CD14-positive monocyte (primary cell): ENCODE data around the gene TRIOBP. TPM values are rescaled to one million over a fixed set of nuclear protein-coding genes. Genes with fewer than 3 reads are reported as not detected.

Experiments used
- polyA plus RNA-seq, 3 donors: library from polyadenylated mRNA; depleted of rRNA in 1 of 3; unstranded in 2 of 3; stranded (reverse) in 1 of 3; fragments of 300-500 nt in 2 of 3; fragments of >200 nt in 1 of 3; fragmentation: Illumina TruSeq in 2 of 3; gene quantifications; 1 replicate in 2 of 3; 2 replicates in 1 of 3; pipeline ENCODE4 v1.2.3, GENCODE V29; 2012 to 2021
- small RNA-seq: library from RNA; depleted of rRNA; stranded (forward); fragments of <200 nt; gene quantifications from one replicate; pipeline ENCODE3, GENCODE V24; 2012; ENCODE audit warnings: low read depth; ENCODE audit not compliant: insufficient read length

TRIOBP gene
- polyA plus RNA-seq, 3 donors, result 43.0 to 46.6 (median 44.7) TPM

Small RNA genes within 50 kb of the gene (small RNA-seq; reads per million reads assigned to genes)
- gene RN7SL385P, result not detected

Other genes with a start within 250 kb of the TRIOBP start
- 100 to 1,000 TPM in 2 of 3 donors, 10 to 100 TPM in 1; 84.1 to 196 (median 181) TPM for gene MFNG, start 210.7 kb upstream of the TRIOBP start, polyA plus RNA-seq
- gene CARD10, start 177.6 kb upstream of the TRIOBP start, polyA plus RNA-seq, result under 1 TPM in 1 of 3 donors, not detected in 2; 0.03 TPM
- 10 to 100 TPM in 1 of 3 donors, 1 to 10 TPM in 2; 5.9 to 13.2 (median 8.5) TPM for gene CDC42EP1, start 136.6 kb upstream of the TRIOBP start, polyA plus RNA-seq
- gene LGALS2, start 117.0 kb upstream of the TRIOBP start, polyA plus RNA-seq, result 100 to 1,000 TPM; 654 to 878 (median 865) TPM
- 10 to 100 TPM; 19.8 to 91.0 (median 24.8) TPM for gene GGA1, start 88.2 kb upstream of the TRIOBP start, polyA plus RNA-seq
- 100 to 1,000 TPM in 1 of 3 donors, 10 to 100 TPM in 2; 20.0 to 214 (median 20.0) TPM for gene SH3BP1, start 57.4 kb upstream of the TRIOBP start, polyA plus RNA-seq
- 1 to 10 TPM; 1.0 to 4.7 (median 4.3) TPM for gene PDXP, start 38.3 kb upstream of the TRIOBP start, polyA plus RNA-seq
- gene LGALS1, start 21.4 kb upstream of the TRIOBP start, polyA plus RNA-seq, result 1,000 to 10,000 TPM; 1,719 to 2,320 (median 1,844) TPM
- gene NOL12, start 10.7 kb upstream of the TRIOBP start, polyA plus RNA-seq, result 10 to 100 TPM; 47.3 to 52.0 (median 49.2) TPM
- 1 to 10 TPM in 2 of 3 donors, under 1 TPM in 1; 0.56 to 1.9 (median 1.1) TPM for gene GCAT, start 110.9 kb downstream of the TRIOBP start, polyA plus RNA-seq
- not detected for gene GALR3, start 126.3 kb downstream of the TRIOBP start, polyA plus RNA-seq
- gene ANKRD54, start 147.3 kb downstream of the TRIOBP start, polyA plus RNA-seq, result 10 to 100 TPM in 1 of 3 donors, 1 to 10 TPM in 2; 7.4 to 20.6 (median 9.5) TPM
- gene EIF3L, start 152.4 kb downstream of the TRIOBP start, polyA plus RNA-seq, result 100 to 1,000 TPM; 209 to 503 (median 246) TPM
- 1 to 10 TPM in 2 of 3 donors, under 1 TPM in 1; 0.51 to 7.0 (median 1.3) TPM for gene MICALL1, start 209.2 kb downstream of the TRIOBP start, polyA plus RNA-seq